MM.1S (cell line): ENCODE measurements around the gene DCHS2.

Experiments
- DNase-seq: peaks from one replicate; pipeline ENCODE4 v3.0.0-alpha.2; 2015
- H2AFZ ChIP-seq: fragments of 300-600 bp; sonication (generic); 2 replicates; pipeline ENCODE4 v1.6.0; 2016; ENCODE audit warnings: antibody characterized with exemption, low read length
- H3F3A ChIP-seq: fragments of 300-600 bp; sonication (generic); 2 replicates; pipeline ENCODE4 v1.6.1; 2016; ENCODE audit warnings: mild to moderate bottlenecking, antibody characterized with exemption, low read length, moderate library complexity, mixed read lengths; ENCODE audit not compliant: insufficient read depth
- H3K27ac ChIP-seq: fragments of 300-600 bp; sonication (generic); 2 replicates; pipeline ENCODE4 v1.5.1; 2016; ENCODE audit warnings: mild to moderate bottlenecking, low read length
- H3K27me3 ChIP-seq: fragments of 300-600 bp; sonication (generic); replicated peaks from 2 replicates; pipeline ENCODE4 v1.6.0; 2016; ENCODE audit warnings: low read length; ENCODE audit not compliant: insufficient read depth
- H3K36me3 ChIP-seq: fragments of 300-600 bp; sonication (generic); replicated peaks from 2 replicates; pipeline ENCODE4 v1.6.1; 2016; ENCODE audit warnings: mild to moderate bottlenecking, low read length, mixed read lengths; ENCODE audit not compliant: insufficient read depth
- H3K4me1 ChIP-seq: fragments of 300-600 bp; sonication (generic); 2 replicates; pipeline ENCODE4 v1.6.1; 2016; ENCODE audit warnings: low read length, mixed read lengths
- H3K4me2 ChIP-seq: fragments of 300-600 bp; sonication (generic); 2 replicates; pipeline ENCODE4 v1.6.0; 2016; ENCODE audit warnings: low read depth, low read length
- H3K4me3 ChIP-seq: fragments of 300-600 bp; sonication (generic); 2 replicates; pipeline ENCODE4 v1.5.1; 2016; ENCODE audit warnings: low read length, mixed read lengths
- H3K79me2 ChIP-seq: fragments of 300-600 bp; sonication (generic); 2 replicates; pipeline ENCODE4 v1.6.1; 2016; ENCODE audit warnings: mixed run types, low read length, mixed read lengths
- H3K9ac ChIP-seq: fragments of 300-600 bp; sonication (generic); 2 replicates; pipeline ENCODE4 v1.6.1; 2016; ENCODE audit warnings: low read length, mixed read lengths
- H3K9me2 ChIP-seq: fragments of 300-600 bp; sonication (generic); replicated peaks from 2 replicates; pipeline ENCODE4 v1.6.1; 2016; ENCODE audit warnings: mild to moderate bottlenecking, low read length, mixed read lengths; ENCODE audit not compliant: insufficient read depth
- H3K9me3 ChIP-seq: fragments of 300-600 bp; sonication (generic); replicated peaks from 2 replicates; pipeline ENCODE4 v1.6.1; 2016; ENCODE audit warnings: mild to moderate bottlenecking, low read length, mixed read lengths; ENCODE audit not compliant: insufficient read depth
- H4K20me1 ChIP-seq: fragments of 300-600 bp; sonication (generic); 2 replicates; pipeline ENCODE4 v1.6.1; 2016; ENCODE audit warnings: mild to moderate bottlenecking, low read length, moderate library complexity, mixed read lengths; ENCODE audit not compliant: insufficient read depth
- EZH2 ChIP-seq: fragments of 300-600 bp; sonication (generic); optimal IDR thresholded peaks from 2 replicates; pipeline ENCODE3; 2017; ENCODE audit warnings: low read depth, mild to moderate bottlenecking, antibody characterized with exemption, low read length, mixed read lengths
- EZH2phosphoT487 ChIP-seq: fragments of 300-600 bp; sonication (generic); IDR thresholded peaks from 2 replicates; pipeline ENCODE4 v1.6.1; 2018; ENCODE audit warnings: antibody characterized with exemption, low read length
- TF ChIP-seq, protein P1 (sequence below): fragments of 300-600 bp; sonication (generic); IDR thresholded peaks from 2 replicates; pipeline ENCODE4 v1.5.1; 2016; ENCODE audit warnings: antibody characterized with exemption, low read length, mixed read lengths

The DCHS2 gene

GRCh38 chr4:154517591-154517990 lies 26.0 kb upstream of the DCHS2 start:
- TF ChIP-seq EZH2phosphoT487 (no peak), EZH2 (no peak)
- TF ChIP-seq, protein P1, sequence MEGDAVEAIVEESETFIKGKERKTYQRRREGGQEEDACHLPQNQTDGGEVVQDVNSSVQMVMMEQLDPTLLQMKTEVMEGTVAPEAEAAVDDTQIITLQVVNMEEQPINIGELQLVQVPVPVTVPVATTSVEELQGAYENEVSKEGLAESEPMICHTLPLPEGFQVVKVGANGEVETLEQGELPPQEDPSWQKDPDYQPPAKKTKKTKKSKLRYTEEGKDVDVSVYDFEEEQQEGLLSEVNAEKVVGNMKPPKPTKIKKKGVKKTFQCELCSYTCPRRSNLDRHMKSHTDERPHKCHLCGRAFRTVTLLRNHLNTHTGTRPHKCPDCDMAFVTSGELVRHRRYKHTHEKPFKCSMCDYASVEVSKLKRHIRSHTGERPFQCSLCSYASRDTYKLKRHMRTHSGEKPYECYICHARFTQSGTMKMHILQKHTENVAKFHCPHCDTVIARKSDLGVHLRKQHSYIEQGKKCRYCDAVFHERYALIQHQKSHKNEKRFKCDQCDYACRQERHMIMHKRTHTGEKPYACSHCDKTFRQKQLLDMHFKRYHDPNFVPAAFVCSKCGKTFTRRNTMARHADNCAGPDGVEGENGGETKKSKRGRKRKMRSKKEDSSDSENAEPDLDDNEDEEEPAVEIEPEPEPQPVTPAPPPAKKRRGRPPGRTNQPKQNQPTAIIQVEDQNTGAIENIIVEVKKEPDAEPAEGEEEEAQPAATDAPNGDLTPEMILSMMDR, result no peak
- DNase-seq, result no peak

DNA sequence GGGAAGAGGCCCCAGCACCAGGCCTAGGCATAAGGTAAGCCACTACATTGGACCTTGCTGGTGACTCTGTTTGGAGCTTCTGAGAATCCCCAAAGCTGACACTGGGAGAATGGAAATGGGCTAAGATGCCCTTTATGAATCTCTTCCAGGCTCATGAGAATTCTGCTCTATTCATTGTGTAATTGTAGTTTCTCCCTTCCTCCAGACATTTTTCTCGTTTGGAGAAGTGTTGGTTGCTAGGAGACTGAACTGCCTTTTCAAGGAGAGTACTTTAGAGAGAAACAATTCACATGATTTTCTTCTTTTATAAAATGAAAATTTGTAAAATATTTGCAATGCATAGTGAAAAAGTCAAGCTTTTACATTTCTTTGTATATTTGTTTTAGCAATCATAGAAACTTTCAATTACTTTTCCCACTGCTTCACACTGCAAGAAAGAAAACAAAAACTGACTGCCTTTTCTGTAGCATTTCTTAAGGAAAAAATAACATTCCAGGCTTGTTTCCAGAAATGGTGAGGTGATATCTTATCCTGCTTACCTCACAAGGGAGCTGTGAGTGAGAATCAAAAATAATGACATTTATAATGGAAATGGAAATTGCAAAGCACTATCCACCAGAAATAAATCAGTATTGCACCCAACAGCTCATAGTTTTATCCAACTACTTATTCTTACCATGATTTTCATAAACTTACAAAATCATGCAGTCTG lies 24.9 kb upstream of the DCHS2 start:
- H3K9me3 ChIP-seq, result no peaks in the 10 kb centered on the region
- no peaks in the 10 kb centered on the region for H3K9me2 ChIP-seq
- no peaks in the 10 kb centered on the region for H3K4me1 ChIP-seq
- H4K20me1 ChIP-seq, result no peaks in the 10 kb centered on the region
- no peaks in the 10 kb centered on the region for H3K36me3 ChIP-seq
- H3K27ac ChIP-seq, result no peak overlapping the region
- no peak overlapping the region for H2AFZ ChIP-seq
- H3K4me3 ChIP-seq, result no peak overlapping the region
- H3F3A ChIP-seq, result no peaks in the 10 kb centered on the region
- no peak overlapping the region for H3K4me2 ChIP-seq
- H3K9ac ChIP-seq, result no peak overlapping the region
- H3K27me3 ChIP-seq, result no peaks in the 10 kb centered on the region
- no peak for TF ChIP-seq EZH2phosphoT487
- DNase-seq, result no peak
- no peaks in the 10 kb centered on the region for H3K79me2 ChIP-seq

More at GRCh38 chr4:154517591-154517990, 26.0 kb upstream of the DCHS2 start:
- no peaks in the 10 kb centered on the region for H3K79me2 ChIP-seq
- no peaks in the 10 kb centered on the region for H3K4me1 ChIP-seq
- no peak overlapping the region for H3K4me3 ChIP-seq
- H3K36me3 ChIP-seq, result no peaks in the 10 kb centered on the region
- H3K27me3 ChIP-seq, result no peaks in the 10 kb centered on the region
- no peaks in the 10 kb centered on the region for H3K9me3 ChIP-seq
- no peaks in the 10 kb centered on the region for H4K20me1 ChIP-seq
- H3F3A ChIP-seq, result no peaks in the 10 kb centered on the region
- no peaks in the 10 kb centered on the region for H3K9me2 ChIP-seq
- H3K9ac ChIP-seq, result no peak overlapping the region
- H2AFZ ChIP-seq, result no peak overlapping the region
- H3K27ac ChIP-seq, result no peak overlapping the region
- no peak overlapping the region for H3K4me2 ChIP-seq

- no peaks in the 10 kb centered on the region for H3K4me1 ChIP-seq
- TF ChIP-seq EZH2phosphoT487, result no peak
- TF ChIP-seq, protein P1, result no peak
- no peak for TF ChIP-seq EZH2
- H4K20me1 ChIP-seq, result no peaks in the 10 kb centered on the region
- H3K9me2 ChIP-seq, result no peaks in the 10 kb centered on the region
- no peak overlapping the region for H2AFZ ChIP-seq
- DNase-seq, result no peak
- no peak overlapping the region for H3K4me3 ChIP-seq
- H3K27ac ChIP-seq, result no peak overlapping the region
- no peak overlapping the region for H3K9ac ChIP-seq
- H3F3A ChIP-seq, result no peaks in the 10 kb centered on the region
- no peaks in the 10 kb centered on the region for H3K9me3 ChIP-seq
- H3K27me3 ChIP-seq, result no peaks in the 10 kb centered on the region
- H3K36me3 ChIP-seq, result no peaks in the 10 kb centered on the region
- no peak overlapping the region for H3K4me2 ChIP-seq
- H3K79me2 ChIP-seq, result no peaks in the 10 kb centered on the region
Observed at GRCh38 chr4:154511981-154512380, 20.4 kb upstream of the DCHS2 start.

- no peak overlapping the region for H3K4me3 ChIP-seq
- H3K9me2 ChIP-seq, result no peaks in the 10 kb centered on the region
- no peaks in the 10 kb centered on the region for H3K4me1 ChIP-seq
- TF ChIP-seq EZH2phosphoT487 (no peak), EZH2 (no peak)
- TF ChIP-seq, protein P1, result no peak
- H3K79me2 ChIP-seq, result no peaks in the 10 kb centered on the region
- H3K27ac ChIP-seq, result no peak overlapping the region
- H3K4me2 ChIP-seq, result no peak overlapping the region
- no peak overlapping the region for H3K9ac ChIP-seq
- no peaks in the 10 kb centered on the region for H3K9me3 ChIP-seq
- H3K36me3 ChIP-seq, result no peaks in the 10 kb centered on the region
- no peak overlapping the region for H2AFZ ChIP-seq
- no peaks in the 10 kb centered on the region for H3K27me3 ChIP-seq
- no peaks in the 10 kb centered on the region for H4K20me1 ChIP-seq
- no peaks in the 10 kb centered on the region for H3F3A ChIP-seq
- DNase-seq, result no peak
Observed at GRCh38 chr4:154511548-154511947, 19.9 kb upstream of the DCHS2 start.
